ENCODE measurements around the gene TNFRSF1B.

DNA sequence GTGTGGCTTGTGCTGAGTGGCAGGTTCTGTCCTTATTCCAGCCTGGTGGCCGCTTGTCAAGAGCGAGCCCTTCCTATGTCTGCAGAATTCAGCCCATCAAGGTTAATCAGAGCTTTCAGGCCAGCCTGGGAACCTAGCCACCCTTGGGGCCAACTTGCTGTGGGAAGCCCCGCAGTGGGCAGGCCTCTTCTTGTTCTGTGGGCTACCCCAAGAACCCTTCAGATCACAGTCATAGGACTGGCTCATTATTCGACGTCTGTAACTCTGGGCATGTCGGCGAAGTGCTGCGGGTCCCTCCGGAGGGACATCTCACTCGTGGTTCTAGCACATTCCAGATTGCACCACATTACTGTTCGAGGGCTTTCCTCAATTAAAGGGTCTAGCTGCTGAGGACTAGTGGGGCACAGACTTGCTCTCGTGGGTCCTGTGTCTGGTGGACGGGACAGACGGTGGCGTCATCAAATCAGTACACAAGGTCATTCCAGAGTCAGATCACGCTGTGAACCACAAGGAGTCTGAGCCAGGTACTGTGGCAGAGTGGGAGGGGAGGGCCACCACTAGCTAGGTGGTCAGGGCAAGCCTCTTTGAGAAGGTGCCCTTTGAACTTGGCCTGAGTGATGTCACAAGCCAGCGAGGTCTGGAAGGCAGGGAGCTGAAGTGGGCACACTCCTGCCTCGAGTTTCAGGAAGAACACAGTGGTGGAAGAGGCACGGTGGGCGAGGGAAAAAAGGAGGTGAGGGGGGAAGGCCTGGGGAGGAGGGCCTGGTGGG lies 20.3 kb upstream of the TNFRSF1B start:
- TF ChIP-seq, protein P1, sequence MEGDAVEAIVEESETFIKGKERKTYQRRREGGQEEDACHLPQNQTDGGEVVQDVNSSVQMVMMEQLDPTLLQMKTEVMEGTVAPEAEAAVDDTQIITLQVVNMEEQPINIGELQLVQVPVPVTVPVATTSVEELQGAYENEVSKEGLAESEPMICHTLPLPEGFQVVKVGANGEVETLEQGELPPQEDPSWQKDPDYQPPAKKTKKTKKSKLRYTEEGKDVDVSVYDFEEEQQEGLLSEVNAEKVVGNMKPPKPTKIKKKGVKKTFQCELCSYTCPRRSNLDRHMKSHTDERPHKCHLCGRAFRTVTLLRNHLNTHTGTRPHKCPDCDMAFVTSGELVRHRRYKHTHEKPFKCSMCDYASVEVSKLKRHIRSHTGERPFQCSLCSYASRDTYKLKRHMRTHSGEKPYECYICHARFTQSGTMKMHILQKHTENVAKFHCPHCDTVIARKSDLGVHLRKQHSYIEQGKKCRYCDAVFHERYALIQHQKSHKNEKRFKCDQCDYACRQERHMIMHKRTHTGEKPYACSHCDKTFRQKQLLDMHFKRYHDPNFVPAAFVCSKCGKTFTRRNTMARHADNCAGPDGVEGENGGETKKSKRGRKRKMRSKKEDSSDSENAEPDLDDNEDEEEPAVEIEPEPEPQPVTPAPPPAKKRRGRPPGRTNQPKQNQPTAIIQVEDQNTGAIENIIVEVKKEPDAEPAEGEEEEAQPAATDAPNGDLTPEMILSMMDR (conservative IDR thresholded peaks at IDR 0.05 in 1 of 2, IDR thresholded peaks at IDR 0.05 in 1 of 2; ENCODE audit: extremely low read depth in 1 of 2, insufficient read depth in 1 of 2, low read depth in 1 of 2, low read length in 2 of 2) = no peak
- no peak for TF ChIP-seq EZH2 (IDR thresholded peaks at IDR 0.05; ENCODE audit: borderline replicate concordance, low read length)
